ENCODE measurements around the gene MIA. TPM values are rescaled to one million over a fixed set of nuclear protein-coding genes. Genes with fewer than 3 reads are reported as not detected.
A peak's percentile ranks its signal among the peaks of the same experiment; 100 is the strongest.

MIA gene
- total RNA-seq, 1 donor from 2014 or later, result 2.4 TPM

DNA sequence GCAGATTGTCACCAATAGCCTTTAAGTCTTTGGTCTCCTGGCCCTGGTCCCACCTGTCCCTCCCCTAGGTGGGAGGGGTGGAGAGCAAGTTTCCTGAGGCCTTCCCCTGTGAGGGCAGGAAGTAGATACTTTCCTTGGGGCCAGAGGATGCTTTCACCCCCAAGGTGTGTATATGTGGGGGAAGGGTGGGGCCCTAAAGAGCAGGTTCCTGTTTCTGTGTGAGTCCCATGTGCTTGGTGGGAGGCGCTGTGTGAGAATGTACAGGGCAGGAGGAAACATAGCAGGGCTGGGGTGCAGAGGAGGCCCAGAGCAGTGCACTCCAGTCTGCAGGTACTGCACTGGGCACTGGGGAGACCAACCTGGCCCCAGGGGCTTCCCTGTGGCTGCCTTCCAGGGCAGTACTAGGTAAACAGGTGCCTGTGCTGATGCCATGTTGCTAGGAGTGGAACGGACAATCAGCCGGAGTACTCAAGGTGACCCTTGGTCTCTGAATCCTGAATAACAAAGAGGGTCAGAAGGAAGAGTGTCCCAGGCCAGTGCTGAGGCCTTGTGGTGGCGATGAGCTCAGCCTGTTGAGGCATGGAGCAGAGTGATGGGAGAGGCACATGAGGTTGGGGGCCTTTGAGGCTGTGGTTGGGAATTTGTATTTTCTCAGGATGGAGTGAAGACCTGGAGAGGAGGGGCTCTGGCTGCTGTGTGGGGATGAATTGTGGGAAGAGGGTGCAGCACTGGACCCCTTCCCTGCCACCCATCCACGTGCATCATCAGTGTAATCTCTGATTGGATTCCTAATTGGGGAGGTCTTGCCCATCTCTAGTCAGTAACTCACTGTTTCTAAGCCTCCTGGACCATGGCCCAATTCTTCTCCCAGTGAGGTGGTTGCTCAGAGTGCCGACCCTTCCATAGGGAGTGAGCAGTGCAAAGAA is 28.8 kb downstream of the MIA start:
- no peaks in the 10 kb centered on the region for H3K9me3 Mint-ChIP-seq (ENCODE audit: low read depth)
- H3K36me3 Mint-ChIP-seq (ENCODE audit: low read depth), result peaks cover 19% of the 10 kb centered on the region
- peaks cover 75% of the 10 kb centered on the region for H3K4me1 Mint-ChIP-seq (ENCODE audit: low read depth)
- H3K27me3 Mint-ChIP-seq (ENCODE audit: low read depth), result no peaks in the 10 kb centered on the region
- H3K4me3 Mint-ChIP-seq (ENCODE audit: unreplicated experiment), result no peak overlapping the region
- no peak for DNase-seq (ENCODE audit: low spot score)
- TF ChIP-seq, protein P1, sequence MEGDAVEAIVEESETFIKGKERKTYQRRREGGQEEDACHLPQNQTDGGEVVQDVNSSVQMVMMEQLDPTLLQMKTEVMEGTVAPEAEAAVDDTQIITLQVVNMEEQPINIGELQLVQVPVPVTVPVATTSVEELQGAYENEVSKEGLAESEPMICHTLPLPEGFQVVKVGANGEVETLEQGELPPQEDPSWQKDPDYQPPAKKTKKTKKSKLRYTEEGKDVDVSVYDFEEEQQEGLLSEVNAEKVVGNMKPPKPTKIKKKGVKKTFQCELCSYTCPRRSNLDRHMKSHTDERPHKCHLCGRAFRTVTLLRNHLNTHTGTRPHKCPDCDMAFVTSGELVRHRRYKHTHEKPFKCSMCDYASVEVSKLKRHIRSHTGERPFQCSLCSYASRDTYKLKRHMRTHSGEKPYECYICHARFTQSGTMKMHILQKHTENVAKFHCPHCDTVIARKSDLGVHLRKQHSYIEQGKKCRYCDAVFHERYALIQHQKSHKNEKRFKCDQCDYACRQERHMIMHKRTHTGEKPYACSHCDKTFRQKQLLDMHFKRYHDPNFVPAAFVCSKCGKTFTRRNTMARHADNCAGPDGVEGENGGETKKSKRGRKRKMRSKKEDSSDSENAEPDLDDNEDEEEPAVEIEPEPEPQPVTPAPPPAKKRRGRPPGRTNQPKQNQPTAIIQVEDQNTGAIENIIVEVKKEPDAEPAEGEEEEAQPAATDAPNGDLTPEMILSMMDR (IDR thresholded peaks at IDR 0.05), result no peak
- peak overlapping the region; percentile 79 for H3K27ac Mint-ChIP-seq (ENCODE audit: unreplicated experiment)

DNA sequence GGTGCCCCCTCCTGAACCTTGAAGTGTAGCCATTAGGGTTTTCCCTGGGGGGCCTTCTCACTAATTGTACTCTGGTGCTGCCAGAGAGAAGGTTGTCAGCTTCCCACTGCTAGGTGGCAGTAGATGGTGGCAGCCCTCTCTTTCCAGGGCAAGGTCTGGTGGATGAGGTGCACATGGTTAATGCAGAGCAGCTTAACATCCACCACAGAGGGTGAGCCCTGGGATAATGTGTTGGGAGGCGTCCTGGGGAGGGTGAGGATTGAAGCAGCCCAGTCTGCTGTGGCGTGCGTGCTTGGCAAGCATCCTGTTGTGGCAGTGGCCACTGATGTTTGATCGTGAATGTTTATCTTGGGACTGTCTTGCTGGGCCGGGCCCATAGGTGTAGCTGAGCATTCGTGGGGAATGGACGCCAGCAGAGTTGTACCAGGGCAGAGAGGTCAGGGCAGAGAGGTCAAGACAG is 29.5 kb downstream of the MIA start:
- peak overlapping the region; percentile 79 for H3K27ac Mint-ChIP-seq (ENCODE audit: unreplicated experiment)
- H3K4me3 Mint-ChIP-seq (ENCODE audit: unreplicated experiment), result no peak overlapping the region

DNA sequence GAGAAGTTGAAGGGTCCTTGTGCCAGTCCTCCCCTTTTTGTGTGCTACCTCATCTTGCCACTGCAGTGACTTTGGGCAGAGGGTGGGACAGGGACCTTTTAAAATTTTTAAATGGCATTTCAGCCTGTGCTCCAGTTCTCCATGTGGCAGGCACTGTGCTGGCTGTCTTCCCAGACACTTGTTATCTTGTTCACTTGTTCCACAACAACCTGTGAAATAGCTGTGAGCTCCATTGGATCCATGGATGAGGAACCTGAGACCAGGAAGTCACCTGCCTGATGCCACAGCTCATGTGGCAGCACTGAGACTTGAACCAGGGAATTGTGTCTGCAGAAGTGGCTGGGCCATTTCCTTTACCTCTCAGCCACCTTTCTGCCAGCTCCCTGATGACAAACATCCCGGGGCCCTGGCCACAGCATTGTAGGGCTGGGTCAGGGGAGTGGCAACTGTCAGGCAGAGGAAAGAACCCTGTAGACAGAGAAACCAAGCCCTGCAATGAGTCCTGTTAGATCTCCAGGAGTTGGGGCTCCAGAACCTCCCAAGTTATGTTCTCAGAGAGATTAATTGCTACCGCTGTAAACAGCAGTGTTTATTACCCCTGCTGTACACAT is 30.0 kb downstream of the MIA start:
- Mint-ChIP-seq H3K4me3 (ENCODE audit: unreplicated experiment) (no peak overlapping the region), H3K27me3 (ENCODE audit: low read depth) (no peaks in the 10 kb centered on the region), H3K9me3 (ENCODE audit: low read depth) (no peaks in the 10 kb centered on the region), H3K4me1 (ENCODE audit: low read depth) (peaks cover 76% of the 10 kb centered on the region), H3K27ac (ENCODE audit: unreplicated experiment) (peak overlapping the region; percentile 79), H3K36me3 (ENCODE audit: low read depth) (peaks cover 19% of the 10 kb centered on the region)
- TF ChIP-seq, protein P1 (IDR thresholded peaks at IDR 0.05), result no peak
- no peak for DNase-seq (ENCODE audit: low spot score)

More for the DNA sequence above, 29.5 kb downstream of the MIA start:
- H3K9me3 Mint-ChIP-seq (ENCODE audit: low read depth), result no peaks in the 10 kb centered on the region
- peaks cover 19% of the 10 kb centered on the region for H3K36me3 Mint-ChIP-seq (ENCODE audit: low read depth)
- DNase-seq (ENCODE audit: low spot score), result no peak
- TF ChIP-seq, protein P1 (IDR thresholded peaks at IDR 0.05), result peak; percentile 36
- peaks cover 76% of the 10 kb centered on the region for H3K4me1 Mint-ChIP-seq (ENCODE audit: low read depth)
- no peaks in the 10 kb centered on the region for H3K27me3 Mint-ChIP-seq (ENCODE audit: low read depth)

DNA sequence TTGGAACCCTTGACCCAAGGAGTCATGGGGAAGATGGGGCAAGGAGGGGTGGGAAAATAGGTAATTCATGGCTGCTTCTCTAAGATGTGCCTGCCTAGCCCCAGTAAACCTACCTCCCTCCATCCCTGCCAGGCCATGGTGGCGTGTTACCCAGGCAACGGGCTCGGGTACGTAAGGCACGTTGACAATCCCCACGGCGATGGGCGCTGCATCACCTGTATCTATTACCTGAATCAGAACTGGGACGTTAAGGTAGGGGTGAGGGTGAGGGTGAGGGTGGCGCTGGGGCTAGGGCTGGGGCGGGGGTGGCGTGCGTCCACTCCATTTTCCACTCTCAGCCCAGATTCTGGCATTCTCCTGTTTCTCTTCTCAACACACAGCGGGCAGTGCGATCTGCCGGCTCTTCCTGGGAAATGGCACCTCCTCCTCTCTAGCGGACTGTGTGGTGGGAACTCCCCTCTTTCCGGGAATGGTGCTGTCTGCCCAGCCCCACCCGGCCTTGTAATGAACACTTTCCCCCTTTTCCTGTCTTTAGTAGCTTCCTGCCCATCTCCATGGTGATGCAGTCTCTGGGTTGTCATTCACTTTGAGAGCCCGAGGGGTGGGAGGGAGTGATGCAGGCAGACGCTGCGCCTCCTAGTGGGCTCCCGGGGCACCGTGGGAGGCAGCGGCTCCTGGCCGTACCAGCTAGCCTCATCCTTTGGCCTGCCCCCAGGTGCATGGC is 31.3 kb downstream of the MIA start:
- Mint-ChIP-seq H3K9me3 (ENCODE audit: low read depth) (no peaks in the 10 kb centered on the region), H3K4me3 (ENCODE audit: unreplicated experiment) (peak overlapping the region; percentile 56), H3K27me3 (ENCODE audit: low read depth) (no peaks in the 10 kb centered on the region), H3K36me3 (ENCODE audit: low read depth) (peaks cover 18% of the 10 kb centered on the region), H3K4me1 (ENCODE audit: low read depth) (peaks cover 75% of the 10 kb centered on the region), H3K27ac (ENCODE audit: unreplicated experiment) (peak overlapping the region; percentile 89)
- TF ChIP-seq, protein P1 (IDR thresholded peaks at IDR 0.05), result peak; percentile 96
- no peak for DNase-seq (ENCODE audit: low spot score)

All from chondrocyte (in vitro differentiated cells).